ENCODE measurements around the gene BOLA3.

The BOLA3 gene

DNA sequence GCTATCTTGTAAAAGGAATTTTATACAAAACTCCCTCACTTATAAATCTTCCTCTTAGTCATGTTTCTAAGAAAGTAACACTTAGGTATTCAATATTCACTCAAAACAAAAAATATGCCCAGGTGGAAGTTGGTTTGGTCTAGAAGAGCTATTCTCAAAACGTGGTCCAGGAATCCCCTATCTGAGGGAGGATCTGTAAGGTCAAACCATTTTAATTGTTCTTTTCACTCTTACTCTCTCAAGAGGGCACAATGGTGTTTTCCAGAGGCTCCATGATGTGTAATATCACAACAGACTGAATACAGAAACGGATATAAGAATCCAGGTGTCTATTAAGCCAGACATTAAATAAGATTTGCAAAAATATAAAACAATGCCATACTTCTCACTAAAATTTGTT lies 21.0 kb upstream of the BOLA3 start:
- TF ChIP-seq CTCF (conservative IDR thresholded peaks at IDR 0.05) (no peak), ZFX (IDR thresholded peaks at IDR 0.05) (no peak)
- H3K27ac ChIP-seq, result no peak overlapping the region

GRCh38 chr2:74164761-74165160 lies 17.0 kb upstream of the BOLA3 start:
- TF ChIP-seq ZFX (IDR thresholded peaks at IDR 0.05) (no peak), CTCF (conservative IDR thresholded peaks at IDR 0.05) (no peak)
- no peak overlapping the region for H3K27ac ChIP-seq

DNA sequence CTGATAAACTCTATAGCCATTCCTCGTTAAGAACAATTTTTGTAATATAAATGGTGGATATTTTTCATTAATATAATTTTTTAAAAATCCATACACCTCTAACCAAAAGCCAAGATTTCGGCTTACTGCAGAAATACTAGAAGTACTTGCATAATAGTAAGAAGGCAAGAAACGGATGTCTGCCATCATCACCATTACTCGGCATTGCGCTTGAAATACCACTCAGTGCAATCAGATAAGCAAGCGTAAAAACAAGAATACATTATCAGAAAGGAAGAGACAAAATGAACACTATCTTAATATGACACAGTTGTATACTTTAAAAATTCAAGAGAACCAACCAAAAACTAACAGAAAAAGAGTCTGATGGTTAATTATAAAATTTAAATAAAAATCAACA lies 15.2 kb upstream of the BOLA3 start:
- no peak overlapping the region for H3K27ac ChIP-seq
- TF ChIP-seq CTCF (conservative IDR thresholded peaks at IDR 0.05), result no peak
- TF ChIP-seq ZFX (IDR thresholded peaks at IDR 0.05), result no peak

GRCh38 chr2:74155830-74156229 lies 8.1 kb upstream of the BOLA3 start:
- TF ChIP-seq CTCF (conservative IDR thresholded peaks at IDR 0.05) (no peak), ZFX (IDR thresholded peaks at IDR 0.05) (no peak)
- H3K27ac ChIP-seq, result no peak overlapping the region

DNA sequence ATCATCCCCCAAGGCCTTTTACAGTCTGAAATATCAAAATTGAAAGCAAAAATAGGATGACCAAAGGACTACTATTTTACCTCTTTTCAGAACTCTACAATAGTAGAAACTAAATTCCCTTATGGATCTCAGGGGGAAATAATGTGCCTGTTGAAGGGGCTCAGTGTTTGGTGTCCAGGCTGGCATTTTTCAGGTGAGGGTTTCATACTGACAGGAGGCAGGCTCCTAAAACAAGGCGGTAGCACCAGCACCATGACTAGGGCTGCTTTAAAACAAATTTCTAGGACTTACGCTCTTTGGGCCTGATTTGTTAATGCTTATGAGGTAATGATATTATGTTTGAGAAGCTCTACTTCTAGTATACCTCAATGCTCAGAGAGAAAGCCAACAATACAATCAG lies 5.2 kb upstream of the BOLA3 start:
- no peak for TF ChIP-seq ZFX (IDR thresholded peaks at IDR 0.05)
- H3K27ac ChIP-seq, result no peak overlapping the region

DNA sequence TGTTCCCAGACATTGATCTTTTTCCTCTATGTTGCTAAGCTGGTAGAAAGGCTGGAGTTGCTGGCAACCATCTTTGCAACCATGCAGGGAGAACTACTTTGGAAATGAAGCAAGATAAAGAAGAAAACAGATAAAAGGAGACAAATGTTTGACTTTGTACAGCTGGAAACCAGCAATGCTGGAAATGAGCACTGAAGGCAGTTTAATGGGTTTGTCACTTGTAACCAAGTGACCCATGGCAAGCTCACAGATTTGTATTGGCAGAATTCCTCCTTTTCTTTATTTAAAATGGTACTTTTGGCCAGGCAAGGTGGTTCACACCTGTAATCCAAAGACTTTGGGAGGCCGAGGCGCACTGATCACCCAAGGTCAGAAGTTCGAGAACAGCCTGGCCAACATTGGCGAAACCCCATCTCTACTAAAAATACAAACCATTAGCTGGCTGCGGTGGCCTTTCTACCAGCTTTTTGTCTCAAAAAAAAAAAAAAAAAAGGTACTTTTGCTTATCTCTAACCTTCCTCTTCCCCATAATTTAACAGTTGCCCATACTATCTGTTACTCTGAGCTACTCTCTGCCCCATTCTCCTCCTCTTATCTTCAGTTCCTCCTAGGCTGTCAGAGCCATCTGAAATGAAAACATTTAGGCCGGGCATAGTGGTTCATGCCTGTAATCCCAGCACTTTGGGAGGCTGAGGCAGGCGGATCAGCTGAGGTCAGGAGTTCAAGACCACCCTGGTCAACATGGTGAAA lies 2.0 kb upstream of the BOLA3 start:
- TF ChIP-seq ZFX (IDR thresholded peaks at IDR 0.05), result no peak
- no peak for TF ChIP-seq CTCF (conservative IDR thresholded peaks at IDR 0.05)
- H3K27ac ChIP-seq, result no peak overlapping the region

- TF ChIP-seq CTCF (conservative IDR thresholded peaks at IDR 0.05), result no peak
- H3K27ac ChIP-seq, result no peak overlapping the region
Measured at GRCh38 chr2:74149247-74149525, 1.5 kb upstream of the BOLA3 start.

All from C4-2B (cell line).